Stimulated activated CD4-positive, alpha-beta T cell treated with anti-CD3 and anti-CD28 coated beads, Interleukin-15, amount 100 ng/mL, for 48 hours (primary cell): ENCODE data around the gene NPHS1.

ENCODE experiments used
- DNase-seq, 2 donors: peaks; one replicate each; pipeline ENCODE4 v3.0.0-alpha.2; 2020; ENCODE audit warnings: low read depth in 2 of 2

The NPHS1 gene

GRCh38 chr19:35789195-35789977, 62.9 kb downstream of the NPHS1 start:
- DNase-seq: no peak

- DNase-seq: no peak
Observed at GRCh38 chr19:35788205-35788960, 63.9 kb downstream of the NPHS1 start.

GRCh38 chr19:35787227-35787799, 65.0 kb downstream of the NPHS1 start:
- no peak for DNase-seq

GRCh38 chr19:35786299-35787160, 65.8 kb downstream of the NPHS1 start:
- DNase-seq: no peak

- no peak for DNase-seq
Observed at GRCh38 chr19:35785339-35785627, 67.0 kb downstream of the NPHS1 start.

GRCh38 chr19:35784503-35785338, 67.6 kb downstream of the NPHS1 start:
- DNase-seq: no peak

GRCh38 chr19:35783469-35784434, 68.6 kb downstream of the NPHS1 start:
- DNase-seq: no peak

GRCh38 chr19:35782589-35782988, 69.7 kb downstream of the NPHS1 start:
- no peak for DNase-seq

- DNase-seq: no peak
Observed at GRCh38 chr19:35781650-35782049, 70.7 kb downstream of the NPHS1 start.

GRCh38 chr19:35780717-35781116, 71.6 kb downstream of the NPHS1 start:
- DNase-seq: no peak

GRCh38 chr19:35780058-35780457, 72.2 kb downstream of the NPHS1 start:
- DNase-seq: no peak

- DNase-seq: no peak
Observed at GRCh38 chr19:35779033-35779432, 73.3 kb downstream of the NPHS1 start.

- no peak for DNase-seq
Observed at GRCh38 chr19:35777961-35778360, 74.3 kb downstream of the NPHS1 start.

- no peak for DNase-seq
Observed at GRCh38 chr19:35777086-35777841, 75.0 kb downstream of the NPHS1 start.

- DNase-seq: no peak
Observed at GRCh38 chr19:35776102-35776788, 76.1 kb downstream of the NPHS1 start.
